ENCODE measurements around the gene DNAH8.
A peak's percentile ranks its signal among the peaks of the same experiment; 100 is the strongest.

Gene DNAH8

DNA sequence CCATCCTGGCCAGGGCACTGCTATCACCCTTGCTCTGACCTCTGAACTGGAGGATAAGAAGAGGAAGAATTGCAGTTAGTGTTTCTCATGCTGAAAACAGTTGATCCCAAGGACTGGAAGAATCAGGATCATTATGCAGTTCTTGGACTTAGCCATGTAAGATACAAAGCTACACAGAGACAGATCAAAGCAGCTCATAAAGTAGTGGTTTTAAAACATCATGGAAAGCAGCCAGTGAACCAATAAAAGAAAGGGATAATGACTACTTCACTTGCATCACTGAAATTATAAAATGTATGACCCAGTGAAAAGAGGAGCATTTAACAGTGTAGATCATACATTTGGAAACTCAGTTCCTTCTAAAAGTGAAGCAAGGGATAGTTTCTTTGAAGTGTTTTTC, 47.7 kb downstream of the DNAH8 start:
- H3K27me3 ChIP-seq (ENCODE audit: control insufficient read depth, insufficient read depth, low read length): no peaks in the 10 kb centered on the region
- no peaks in the 10 kb centered on the region for H3K9me3 ChIP-seq (ENCODE audit: control insufficient read depth, insufficient read depth, low read length)
- no peaks in the 10 kb centered on the region for H3K4me1 ChIP-seq (ENCODE audit: control insufficient read depth, insufficient read depth, low read length)
- H3K36me3 ChIP-seq (ENCODE audit: control insufficient read depth, insufficient read depth, low read length): no peaks in the 10 kb centered on the region
- no peak overlapping the region for H3K4me3 ChIP-seq (ENCODE audit: low read depth, low read length)
- no peak overlapping the region for H3K9ac ChIP-seq (ENCODE audit: low read depth, low read length)

DNA sequence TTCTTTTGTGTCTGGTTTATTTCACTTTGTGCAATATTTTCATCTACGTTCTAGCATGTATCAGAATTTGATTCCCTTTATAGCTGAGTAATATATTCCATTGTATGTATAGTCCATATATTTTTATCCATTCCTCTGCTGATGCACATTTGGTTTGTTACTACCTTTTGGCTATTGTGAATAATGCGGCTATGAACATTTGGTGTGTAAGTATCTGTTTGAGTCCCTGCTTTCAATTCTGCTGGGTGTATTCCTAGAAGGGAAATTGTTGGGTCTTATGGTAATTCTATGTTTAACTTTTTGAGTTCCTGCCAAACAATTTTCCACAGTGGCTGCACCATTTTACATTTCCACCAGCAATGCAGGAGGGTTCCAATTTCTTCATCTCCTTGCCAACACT, 52.4 kb downstream of the DNAH8 start:
- no peaks in the 10 kb centered on the region for H3K36me3 ChIP-seq (ENCODE audit: control insufficient read depth, insufficient read depth, low read length)
- H3K27me3 ChIP-seq (ENCODE audit: control insufficient read depth, insufficient read depth, low read length): no peaks in the 10 kb centered on the region
- no peaks in the 10 kb centered on the region for H3K4me1 ChIP-seq (ENCODE audit: control insufficient read depth, insufficient read depth, low read length)
- no peak overlapping the region for H3K9ac ChIP-seq (ENCODE audit: low read depth, low read length)
- H3K9me3 ChIP-seq (ENCODE audit: control insufficient read depth, insufficient read depth, low read length): no peaks in the 10 kb centered on the region
- no peak overlapping the region for H3K4me3 ChIP-seq (ENCODE audit: low read depth, low read length)

- H3K9ac ChIP-seq (ENCODE audit: low read depth, low read length): no peak overlapping the region
- no peaks in the 10 kb centered on the region for H3K4me1 ChIP-seq (ENCODE audit: control insufficient read depth, insufficient read depth, low read length)
- no peaks in the 10 kb centered on the region for H3K36me3 ChIP-seq (ENCODE audit: control insufficient read depth, insufficient read depth, low read length)
- no peaks in the 10 kb centered on the region for H3K27me3 ChIP-seq (ENCODE audit: control insufficient read depth, insufficient read depth, low read length)
- H3K9me3 ChIP-seq (ENCODE audit: control insufficient read depth, insufficient read depth, low read length): no peaks in the 10 kb centered on the region
- H3K4me3 ChIP-seq (ENCODE audit: low read depth, low read length): no peak overlapping the region
Measured at GRCh38 chr6:38773338-38773737, 58.2 kb downstream of the DNAH8 start.

- no peaks in the 10 kb centered on the region for H3K36me3 ChIP-seq (ENCODE audit: control insufficient read depth, insufficient read depth, low read length)
- H3K9ac ChIP-seq (ENCODE audit: low read depth, low read length): no peak overlapping the region
- no peak overlapping the region for H3K4me3 ChIP-seq (ENCODE audit: low read depth, low read length)
- H3K4me1 ChIP-seq (ENCODE audit: control insufficient read depth, insufficient read depth, low read length): no peaks in the 10 kb centered on the region
- no peaks in the 10 kb centered on the region for H3K9me3 ChIP-seq (ENCODE audit: control insufficient read depth, insufficient read depth, low read length)
- H3K27me3 ChIP-seq (ENCODE audit: control insufficient read depth, insufficient read depth, low read length): no peaks in the 10 kb centered on the region
Measured at GRCh38 chr6:38774929-38775707, 60.0 kb downstream of the DNAH8 start.

DNA sequence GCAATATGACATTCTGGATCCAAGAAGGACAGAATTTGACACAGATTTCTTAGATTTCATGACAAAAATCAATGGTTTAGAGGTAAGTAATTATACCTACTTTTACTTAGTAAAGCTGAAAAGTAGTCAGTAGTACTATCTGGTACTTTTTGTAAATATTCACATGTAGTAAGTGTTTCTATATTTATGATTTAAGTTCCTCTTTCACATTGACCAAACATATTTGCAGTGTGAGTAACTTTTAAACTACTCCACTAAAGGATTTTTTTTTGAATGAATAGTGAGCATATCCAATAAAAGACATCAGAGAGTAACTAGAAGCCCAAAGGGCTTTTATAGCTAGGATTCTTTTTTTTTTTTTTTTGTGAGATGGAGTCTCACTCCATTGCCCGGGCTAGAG, 60.8 kb downstream of the DNAH8 start:
- no peaks in the 10 kb centered on the region for H3K4me1 ChIP-seq (ENCODE audit: control insufficient read depth, insufficient read depth, low read length)
- H3K4me3 ChIP-seq (ENCODE audit: low read depth, low read length): no peak overlapping the region
- no peaks in the 10 kb centered on the region for H3K27me3 ChIP-seq (ENCODE audit: control insufficient read depth, insufficient read depth, low read length)
- H3K9me3 ChIP-seq (ENCODE audit: control insufficient read depth, insufficient read depth, low read length): no peaks in the 10 kb centered on the region
- no peaks in the 10 kb centered on the region for H3K36me3 ChIP-seq (ENCODE audit: control insufficient read depth, insufficient read depth, low read length)
- no peak overlapping the region for H3K9ac ChIP-seq (ENCODE audit: low read depth, low read length)

- H3K9ac ChIP-seq (ENCODE audit: low read depth, low read length): no peak overlapping the region
- no peaks in the 10 kb centered on the region for H3K4me1 ChIP-seq (ENCODE audit: control insufficient read depth, insufficient read depth, low read length)
- H3K9me3 ChIP-seq (ENCODE audit: control insufficient read depth, insufficient read depth, low read length): no peaks in the 10 kb centered on the region
- no peaks in the 10 kb centered on the region for H3K27me3 ChIP-seq (ENCODE audit: control insufficient read depth, insufficient read depth, low read length)
- no peaks in the 10 kb centered on the region for H3K36me3 ChIP-seq (ENCODE audit: control insufficient read depth, insufficient read depth, low read length)
- H3K4me3 ChIP-seq (ENCODE audit: low read depth, low read length): no peak overlapping the region
Measured at GRCh38 chr6:38776515-38776914, 61.4 kb downstream of the DNAH8 start.

DNA sequence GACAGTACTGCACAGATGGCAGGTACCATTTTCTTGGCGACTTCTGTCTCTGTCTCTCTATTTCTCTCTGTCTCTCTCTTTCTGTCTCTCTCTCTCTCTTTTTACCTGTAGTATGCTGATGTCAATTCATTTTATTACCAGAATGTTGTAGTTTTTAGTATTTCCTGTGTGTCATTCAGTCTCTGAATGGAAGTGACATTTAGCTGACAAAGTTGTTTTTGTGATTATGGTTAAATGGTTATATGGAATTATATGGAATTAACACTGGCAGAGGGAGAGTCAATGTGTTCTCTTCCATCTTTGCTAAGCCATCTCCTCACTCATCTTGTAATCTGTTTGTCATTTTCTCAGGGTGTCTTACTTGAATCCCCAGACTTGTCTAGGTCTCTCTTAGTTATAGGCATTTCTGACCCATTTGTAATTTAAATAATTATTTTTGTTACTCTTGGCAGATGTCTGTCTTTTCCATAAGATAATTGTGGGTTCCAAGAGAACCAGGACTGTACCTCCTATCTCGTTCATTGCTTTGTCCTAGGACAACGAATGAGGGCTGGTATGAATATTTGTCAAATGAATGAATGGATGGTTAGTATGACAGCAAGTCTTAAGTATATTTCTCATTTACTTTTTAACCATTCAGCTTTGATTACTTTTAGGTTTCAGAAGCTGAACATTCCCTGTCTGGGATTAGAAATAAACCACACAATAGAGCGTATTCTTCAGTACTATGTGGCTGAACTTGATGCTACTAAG, 64.4 kb downstream of the DNAH8 start:
- no peaks in the 10 kb centered on the region for H3K9me3 ChIP-seq (ENCODE audit: control insufficient read depth, insufficient read depth, low read length)
- no peaks in the 10 kb centered on the region for H3K36me3 ChIP-seq (ENCODE audit: control insufficient read depth, insufficient read depth, low read length)
- no peak overlapping the region for H3K4me3 ChIP-seq (ENCODE audit: low read depth, low read length)
- H3K9ac ChIP-seq (ENCODE audit: low read depth, low read length): no peak overlapping the region
- peaks cover 13% of the 10 kb centered on the region for H3K4me1 ChIP-seq (ENCODE audit: control insufficient read depth, insufficient read depth, low read length)
- no peaks in the 10 kb centered on the region for H3K27me3 ChIP-seq (ENCODE audit: control insufficient read depth, insufficient read depth, low read length)

DNA sequence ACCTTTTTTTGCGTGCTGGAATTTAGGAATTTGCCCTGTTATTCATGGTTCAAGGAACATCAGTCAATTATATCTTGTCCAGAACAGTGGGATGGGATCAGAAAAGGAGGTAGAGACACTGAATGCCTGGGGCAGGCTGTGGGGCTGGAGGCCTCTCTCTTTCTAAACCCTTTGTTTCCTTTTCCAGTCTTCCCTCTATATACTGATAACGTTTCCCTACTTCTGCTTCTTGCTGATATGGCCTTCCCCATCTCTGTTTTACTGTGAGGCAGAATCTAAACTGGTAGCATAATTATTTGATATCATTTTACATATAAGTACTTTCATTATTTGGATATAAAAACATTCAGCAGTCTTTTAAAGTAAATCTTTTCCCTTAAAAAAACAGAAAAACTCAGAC, 67.5 kb downstream of the DNAH8 start:
- Histone ChIP-seq H3K36me3 (ENCODE audit: control insufficient read depth, insufficient read depth, low read length) (no peaks in the 10 kb centered on the region), H3K4me1 (ENCODE audit: control insufficient read depth, insufficient read depth, low read length) (peaks cover 14% of the 10 kb centered on the region), H3K4me3 (ENCODE audit: low read depth, low read length) (no peak overlapping the region), H3K9ac (ENCODE audit: low read depth, low read length) (no peak overlapping the region), H3K27me3 (ENCODE audit: control insufficient read depth, insufficient read depth, low read length) (no peaks in the 10 kb centered on the region), H3K9me3 (ENCODE audit: control insufficient read depth, insufficient read depth, low read length) (no peaks in the 10 kb centered on the region)

DNA sequence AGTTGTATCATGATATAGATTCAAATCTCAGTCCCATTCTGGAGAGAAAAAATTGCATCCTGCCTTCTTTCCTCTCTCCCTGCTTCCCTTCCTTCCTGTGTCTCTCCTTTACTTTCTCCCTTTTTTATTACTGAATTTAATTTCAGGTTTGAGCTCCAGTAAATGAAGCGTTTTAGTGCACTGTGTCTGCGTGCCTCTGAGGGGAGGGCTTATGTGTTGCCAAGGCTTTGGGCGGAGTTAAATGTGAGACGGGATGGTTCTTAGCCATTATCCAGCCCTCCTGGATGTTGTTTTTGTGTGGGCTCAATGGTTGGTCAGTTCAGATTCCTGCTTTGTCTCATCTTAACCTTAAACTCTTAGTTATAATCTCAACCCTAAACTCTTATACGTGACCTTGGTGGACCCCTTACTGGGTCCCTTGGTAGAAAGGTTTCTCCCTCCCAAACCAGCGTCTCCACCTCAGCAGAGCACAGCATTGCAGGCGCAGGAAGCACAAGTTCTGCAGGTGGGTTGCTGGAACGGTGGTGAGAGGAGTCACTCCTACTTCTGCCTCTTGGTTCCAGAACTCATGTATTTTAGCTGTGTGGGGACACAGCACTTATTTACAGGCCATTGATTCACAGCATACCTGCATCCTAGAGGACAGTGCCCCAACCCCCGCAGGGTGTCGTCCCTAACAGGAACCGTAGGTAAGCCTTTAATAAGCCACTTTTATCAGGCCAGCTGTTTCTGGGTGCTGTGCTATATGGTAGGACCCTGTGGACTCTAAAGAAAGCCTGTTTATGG, 68.5 kb downstream of the DNAH8 start:
- no peaks in the 10 kb centered on the region for H3K36me3 ChIP-seq (ENCODE audit: control insufficient read depth, insufficient read depth, low read length)
- H3K4me1 ChIP-seq (ENCODE audit: control insufficient read depth, insufficient read depth, low read length): peaks cover 14% of the 10 kb centered on the region
- no peaks in the 10 kb centered on the region for H3K27me3 ChIP-seq (ENCODE audit: control insufficient read depth, insufficient read depth, low read length)
- H3K4me3 ChIP-seq (ENCODE audit: low read depth, low read length): peak overlapping the region; percentile 4
- no peaks in the 10 kb centered on the region for H3K9me3 ChIP-seq (ENCODE audit: control insufficient read depth, insufficient read depth, low read length)
- no peak overlapping the region for H3K9ac ChIP-seq (ENCODE audit: low read depth, low read length)

- Histone ChIP-seq H3K9ac (ENCODE audit: low read depth, low read length) (no peak overlapping the region), H3K4me3 (ENCODE audit: low read depth, low read length) (no peak overlapping the region), H3K9me3 (ENCODE audit: control insufficient read depth, insufficient read depth, low read length) (no peaks in the 10 kb centered on the region), H3K36me3 (ENCODE audit: control insufficient read depth, insufficient read depth, low read length) (no peaks in the 10 kb centered on the region), H3K27me3 (ENCODE audit: control insufficient read depth, insufficient read depth, low read length) (no peaks in the 10 kb centered on the region), H3K4me1 (ENCODE audit: control insufficient read depth, insufficient read depth, low read length) (peaks cover 14% of the 10 kb centered on the region)
Measured at GRCh38 chr6:38784506-38785235, 69.6 kb downstream of the DNAH8 start.

- H3K9ac ChIP-seq (ENCODE audit: low read depth, low read length): no peak overlapping the region
- H3K4me3 ChIP-seq (ENCODE audit: low read depth, low read length): no peak overlapping the region
- no peaks in the 10 kb centered on the region for H3K36me3 ChIP-seq (ENCODE audit: control insufficient read depth, insufficient read depth, low read length)
- H3K4me1 ChIP-seq (ENCODE audit: control insufficient read depth, insufficient read depth, low read length): peaks cover 14% of the 10 kb centered on the region
- no peaks in the 10 kb centered on the region for H3K27me3 ChIP-seq (ENCODE audit: control insufficient read depth, insufficient read depth, low read length)
- H3K9me3 ChIP-seq (ENCODE audit: control insufficient read depth, insufficient read depth, low read length): no peaks in the 10 kb centered on the region
Measured at GRCh38 chr6:38786486-38786885, 71.4 kb downstream of the DNAH8 start.

Data from iPS-15b (cell line).